OCI-LY1 (cell line): ENCODE data around the gene MRPL33.
"Not testable (repeated sequence)": the region's sequence is repeated elsewhere in the genome, so short reads cannot be mapped to it uniquely, and the experiment has no call there.

Source experiments
- H2AFZ ChIP-seq: fragments of 200-600 bp; sonication (generic), shearing (Covaris generic); 2 replicates; pipeline ENCODE4 v1.6.0; 2014; ENCODE audit warnings: antibody characterized with exemption, mild to moderate bottlenecking, low read length
- H3F3A ChIP-seq: fragments of 200-600 bp; sonication (generic), shearing (Covaris generic); 2 replicates; pipeline ENCODE4 v1.6.0; 2014; ENCODE audit warnings: mild to moderate bottlenecking, antibody characterized with exemption, low read length, moderate library complexity; ENCODE audit not compliant: insufficient read depth
- H3K27ac ChIP-seq: fragments of 200-600 bp; sonication (generic); 2 replicates; pipeline ENCODE4 v1.5.1; 2014; ENCODE audit warnings: low read length, mixed run types, mild to moderate bottlenecking, low read depth; ENCODE audit not compliant: poor library complexity, severe bottlenecking
- H3K27me3 ChIP-seq: fragments of 200-600 bp; sonication (generic); 2 replicates; pipeline ENCODE4 v1.6.0; 2014; ENCODE audit warnings: antibody characterized with exemption, mild to moderate bottlenecking, low read length, moderate library complexity; ENCODE audit not compliant: insufficient read depth
- H3K36me3 ChIP-seq: fragments of 200-600 bp; sonication (generic); 2 replicates; pipeline ENCODE4 v1.6.1; 2014; ENCODE audit warnings: mild to moderate bottlenecking, antibody characterized with exemption, low read length, moderate library complexity, mixed read lengths; ENCODE audit not compliant: insufficient read depth
- H3K4me1 ChIP-seq: fragments of 200-600 bp; sonication (generic); 2 replicates; pipeline ENCODE4 v1.5.1; 2014; ENCODE audit warnings: mild to moderate bottlenecking, low read length, moderate library complexity; ENCODE audit not compliant: insufficient read depth, severe bottlenecking
- H3K4me2 ChIP-seq: fragments of 200-600 bp; sonication (generic), shearing (Covaris generic); 2 replicates; pipeline ENCODE4 v1.6.1; 2014; ENCODE audit warnings: low read length
- H3K4me3 ChIP-seq: fragments of 200-600 bp; sonication (generic); 2 replicates; pipeline ENCODE4 v1.5.1; 2014; ENCODE audit warnings: low read length, low read depth, mild to moderate bottlenecking, mixed read lengths; ENCODE audit not compliant: poor library complexity, severe bottlenecking
- H3K79me2 ChIP-seq: fragments of 200-600 bp; shearing (Covaris generic); 2 replicates; pipeline ENCODE4 v1.6.1; 2016; ENCODE audit warnings: mixed run types, low read length, mixed read lengths; ENCODE audit not compliant: insufficient read depth
- H3K9ac ChIP-seq: fragments of 200-600 bp; sonication (generic), shearing (Covaris generic); 2 replicates; pipeline ENCODE4 v1.6.1; 2014; ENCODE audit warnings: mild to moderate bottlenecking, low read length, mixed read lengths
- H3K9me2 ChIP-seq: fragments of 200-600 bp; sonication (generic), shearing (Covaris generic); 2 replicates; pipeline ENCODE4 v1.6.1; 2014; ENCODE audit warnings: low read depth, mild to moderate bottlenecking, low read length, mixed read lengths
- H3K9me3 ChIP-seq: fragments of 200-600 bp; shearing (Covaris generic); 2 replicates; pipeline ENCODE4 v1.6.1; 2014; ENCODE audit warnings: low read length, mixed read lengths
- H4K20me1 ChIP-seq: fragments of 200-600 bp; sonication (generic), shearing (Covaris generic); 2 replicates; pipeline ENCODE4 v1.6.0; 2016; ENCODE audit warnings: mild to moderate bottlenecking, low read length; ENCODE audit not compliant: insufficient read depth
- EZH2 ChIP-seq: fragments of 200-600 bp; sonication (generic), shearing (Covaris generic); IDR thresholded peaks from 2 replicates; pipeline ENCODE4 v1.8.0; 2017; ENCODE audit warnings: borderline replicate concordance, mixed run types, mild to moderate bottlenecking, antibody characterized with exemption, low read length, moderate library complexity, mixed read lengths
- TF ChIP-seq, protein P1 (sequence below): fragments of 200-600 bp; sonication (generic), shearing (Covaris generic); IDR thresholded peaks from 2 replicates; pipeline ENCODE4 v1.5.1; 2017; ENCODE audit warnings: mild to moderate bottlenecking, antibody characterized with exemption, low read length, moderate library complexity, mixed read lengths

The MRPL33 gene

GRCh38 chr2:27763907-27764267, 7.6 kb upstream of the MRPL33 start:
- Histone ChIP-seq H3K4me3 (no peak overlapping the region), H3K27me3 (no peaks in the 10 kb centered on the region; the same call in 1 of the 2 replicates), H3K4me2 (no peak overlapping the region), H2AFZ (no peak overlapping the region), H3K9me3 (no peaks in the 10 kb centered on the region), H3K9me2 (no peaks in the 10 kb centered on the region), H3F3A (no peaks in the 10 kb centered on the region), H4K20me1 (no peaks in the 10 kb centered on the region), H3K27ac (no peak overlapping the region), H3K79me2 (no peaks in the 10 kb centered on the region), H3K9ac (no peak overlapping the region), H3K4me1 (peaks cover 9% of the 10 kb centered on the region), H3K36me3 (no peaks in the 10 kb centered on the region)
- TF ChIP-seq EZH2, result no peak
- TF ChIP-seq, protein P1, sequence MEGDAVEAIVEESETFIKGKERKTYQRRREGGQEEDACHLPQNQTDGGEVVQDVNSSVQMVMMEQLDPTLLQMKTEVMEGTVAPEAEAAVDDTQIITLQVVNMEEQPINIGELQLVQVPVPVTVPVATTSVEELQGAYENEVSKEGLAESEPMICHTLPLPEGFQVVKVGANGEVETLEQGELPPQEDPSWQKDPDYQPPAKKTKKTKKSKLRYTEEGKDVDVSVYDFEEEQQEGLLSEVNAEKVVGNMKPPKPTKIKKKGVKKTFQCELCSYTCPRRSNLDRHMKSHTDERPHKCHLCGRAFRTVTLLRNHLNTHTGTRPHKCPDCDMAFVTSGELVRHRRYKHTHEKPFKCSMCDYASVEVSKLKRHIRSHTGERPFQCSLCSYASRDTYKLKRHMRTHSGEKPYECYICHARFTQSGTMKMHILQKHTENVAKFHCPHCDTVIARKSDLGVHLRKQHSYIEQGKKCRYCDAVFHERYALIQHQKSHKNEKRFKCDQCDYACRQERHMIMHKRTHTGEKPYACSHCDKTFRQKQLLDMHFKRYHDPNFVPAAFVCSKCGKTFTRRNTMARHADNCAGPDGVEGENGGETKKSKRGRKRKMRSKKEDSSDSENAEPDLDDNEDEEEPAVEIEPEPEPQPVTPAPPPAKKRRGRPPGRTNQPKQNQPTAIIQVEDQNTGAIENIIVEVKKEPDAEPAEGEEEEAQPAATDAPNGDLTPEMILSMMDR, result no peak

DNA sequence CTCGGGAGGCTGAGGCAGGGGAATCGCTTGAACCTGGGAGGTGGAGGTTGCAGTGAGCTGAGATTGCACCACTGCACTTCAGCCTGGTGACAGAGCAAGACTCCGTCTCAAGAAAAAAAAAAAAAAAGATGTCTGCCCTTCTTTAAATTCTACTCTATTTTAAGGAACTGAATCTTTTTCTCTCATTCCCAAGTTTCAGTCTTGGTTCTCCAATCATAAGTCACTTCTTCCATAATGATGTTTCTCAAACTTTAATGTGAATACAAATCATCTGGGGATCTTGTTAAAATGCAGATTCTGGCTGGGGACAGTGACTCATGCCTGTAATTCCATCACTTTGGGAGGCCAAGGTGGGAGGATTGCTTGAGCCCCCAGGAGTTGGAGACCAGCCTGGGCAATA, 7.0 kb upstream of the MRPL33 start:
- H3F3A ChIP-seq, H3K79me2 ChIP-seq, H3K36me3 ChIP-seq, H4K20me1 ChIP-seq, H3K4me2 ChIP-seq, H3K4me3 ChIP-seq, H3K4me1 ChIP-seq, H3K9me2 ChIP-seq, H3K9ac ChIP-seq, H3K27me3 ChIP-seq, H3K9me3 ChIP-seq, H3K27ac ChIP-seq, H2AFZ ChIP-seq: not testable (repeated sequence)

GRCh38 chr2:27765621-27766286, 5.8 kb upstream of the MRPL33 start:
- H4K20me1 ChIP-seq, result no peaks in the 10 kb centered on the region
- peak overlapping the region; percentile 90 for H2AFZ ChIP-seq
- no peaks in the 10 kb centered on the region for H3K9me2 ChIP-seq
- H3K9ac ChIP-seq, result peak overlapping the region; percentile 43; the same call in 1 of the 2 replicates
- H3K4me2 ChIP-seq, result peak overlapping the region; percentile 76
- no peaks in the 10 kb centered on the region; the same call in 1 of the 2 replicates for H3K27me3 ChIP-seq
- no peak overlapping the region for H3K27ac ChIP-seq
- H3K4me1 ChIP-seq, result peaks cover 9% of the 10 kb centered on the region
- H3K79me2 ChIP-seq, result no peaks in the 10 kb centered on the region
- no peaks in the 10 kb centered on the region for H3F3A ChIP-seq
- no peaks in the 10 kb centered on the region for H3K9me3 ChIP-seq
- peak overlapping the region; percentile 51 for H3K4me3 ChIP-seq
- H3K36me3 ChIP-seq, result no peaks in the 10 kb centered on the region
- TF ChIP-seq EZH2, result no peak
- TF ChIP-seq, protein P1, result no peak

DNA sequence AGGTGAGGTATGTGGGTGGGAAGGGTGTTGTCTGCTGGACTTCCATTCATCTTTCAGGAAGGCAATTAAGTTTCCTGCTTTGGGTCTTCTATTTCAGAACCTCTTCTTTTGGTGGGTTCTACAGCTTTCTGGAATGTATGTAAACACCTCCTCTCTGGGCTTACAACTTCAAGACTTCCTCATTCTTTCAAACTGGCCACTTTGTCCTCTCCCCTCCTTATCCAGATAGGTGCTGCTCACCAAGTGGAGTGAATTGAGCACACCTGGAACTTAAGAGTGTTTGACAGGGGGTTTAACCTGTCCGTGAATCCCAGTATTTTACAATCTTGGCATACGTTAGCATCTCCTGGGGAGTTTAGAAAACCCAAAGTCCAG, 5.2 kb upstream of the MRPL33 start:
- Histone ChIP-seq H3K36me3 (no peaks in the 10 kb centered on the region), H2AFZ (peak overlapping the region; percentile 90), H3K79me2 (no peaks in the 10 kb centered on the region), H3K4me2 (peak overlapping the region; percentile 76), H3K9me3 (no peaks in the 10 kb centered on the region), H3K9ac (no peak overlapping the region; the same call in 1 of the 2 replicates), H3K4me1 (peaks cover 14% of the 10 kb centered on the region), H3K9me2 (no peaks in the 10 kb centered on the region), H4K20me1 (no peaks in the 10 kb centered on the region), H3K4me3 (peak overlapping the region; percentile 51), H3K27ac (no peak overlapping the region), H3K27me3 (no peaks in the 10 kb centered on the region; the same call in 1 of the 2 replicates), H3F3A (no peaks in the 10 kb centered on the region)
- TF ChIP-seq, protein P1, result no peak
- TF ChIP-seq EZH2, result no peak
